ENCODE measurements around the gene TLR6. TPM values are rescaled to one million over a fixed set of nuclear protein-coding genes. Genes with fewer than 3 reads are reported as not detected.

The TLR6 gene, protein sequence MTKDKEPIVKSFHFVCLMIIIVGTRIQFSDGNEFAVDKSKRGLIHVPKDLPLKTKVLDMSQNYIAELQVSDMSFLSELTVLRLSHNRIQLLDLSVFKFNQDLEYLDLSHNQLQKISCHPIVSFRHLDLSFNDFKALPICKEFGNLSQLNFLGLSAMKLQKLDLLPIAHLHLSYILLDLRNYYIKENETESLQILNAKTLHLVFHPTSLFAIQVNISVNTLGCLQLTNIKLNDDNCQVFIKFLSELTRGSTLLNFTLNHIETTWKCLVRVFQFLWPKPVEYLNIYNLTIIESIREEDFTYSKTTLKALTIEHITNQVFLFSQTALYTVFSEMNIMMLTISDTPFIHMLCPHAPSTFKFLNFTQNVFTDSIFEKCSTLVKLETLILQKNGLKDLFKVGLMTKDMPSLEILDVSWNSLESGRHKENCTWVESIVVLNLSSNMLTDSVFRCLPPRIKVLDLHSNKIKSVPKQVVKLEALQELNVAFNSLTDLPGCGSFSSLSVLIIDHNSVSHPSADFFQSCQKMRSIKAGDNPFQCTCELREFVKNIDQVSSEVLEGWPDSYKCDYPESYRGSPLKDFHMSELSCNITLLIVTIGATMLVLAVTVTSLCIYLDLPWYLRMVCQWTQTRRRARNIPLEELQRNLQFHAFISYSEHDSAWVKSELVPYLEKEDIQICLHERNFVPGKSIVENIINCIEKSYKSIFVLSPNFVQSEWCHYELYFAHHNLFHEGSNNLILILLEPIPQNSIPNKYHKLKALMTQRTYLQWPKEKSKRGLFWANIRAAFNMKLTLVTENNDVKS
- 1 to 10 TPM; 1.6 to 2.0 TPM for total RNA-seq

DNA sequence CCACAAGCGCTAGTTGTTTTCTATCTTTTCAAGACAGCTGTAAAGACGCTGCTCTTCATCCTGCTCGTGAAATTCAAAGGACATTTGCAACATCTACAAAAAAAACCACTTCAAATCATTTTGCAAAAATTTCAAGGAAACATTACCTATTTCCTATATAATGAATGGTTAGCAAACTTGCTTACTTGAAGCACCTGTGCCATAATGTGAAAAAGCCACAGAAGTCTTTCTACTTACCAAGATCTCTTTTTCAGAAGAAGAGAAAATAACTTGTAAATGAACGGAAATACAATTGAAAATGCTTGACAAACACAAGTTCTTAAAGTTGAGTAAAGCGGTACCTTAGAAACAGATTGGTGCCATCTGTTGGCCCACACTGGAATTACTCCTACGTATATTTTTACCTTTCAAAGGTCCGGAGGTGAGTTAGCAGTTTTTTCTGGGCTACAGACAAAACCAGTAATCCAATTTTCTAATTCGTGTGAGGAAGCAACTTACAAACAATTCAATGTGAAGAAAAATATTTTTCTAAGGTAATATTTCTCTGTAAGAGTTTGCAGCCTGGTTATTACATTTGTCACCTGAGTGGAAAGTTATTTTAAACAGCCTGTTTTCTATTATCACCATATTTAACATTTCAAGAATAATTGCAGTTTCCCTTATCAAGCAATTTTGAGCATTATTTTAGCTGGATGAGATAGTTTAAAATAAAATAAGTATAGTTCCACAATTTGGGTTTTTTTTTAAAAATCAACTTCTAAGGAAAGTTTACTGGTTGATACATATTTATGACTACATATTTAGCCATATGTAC is at the start of gene TLR6:
Gene TLR6, minus strand, starts transcription at position 294 of the 814 bp plus-strand sequence. CDS start 27,344 bp downstream, outside the sequence.
- H3K9me3 Mint-ChIP-seq, result no peaks in the 10 kb centered on the region
- peaks cover 28% of the 10 kb centered on the region for H3K4me1 Mint-ChIP-seq (ENCODE audit: low read depth)
- CTCF ChIA-PET, result interaction anchor here (0.7 to 4.5 kb wide), 15 partner anchors 10 to 325 kb away, joined by 3 to 70 read pairs (median 3); partner anchors contain the start of genes FAM114A1, TLR1 and TLR10
- POLR2A ChIA-PET, result interaction anchor here (1.0 kb wide), 1 partner anchor 18 kb away, joined by 5 read pairs; no protein-coding TSS in a partner anchor
- peaks cover 2% of the 10 kb centered on the region for H3K27me3 Mint-ChIP-seq
- TF ChIP-seq, protein P1, sequence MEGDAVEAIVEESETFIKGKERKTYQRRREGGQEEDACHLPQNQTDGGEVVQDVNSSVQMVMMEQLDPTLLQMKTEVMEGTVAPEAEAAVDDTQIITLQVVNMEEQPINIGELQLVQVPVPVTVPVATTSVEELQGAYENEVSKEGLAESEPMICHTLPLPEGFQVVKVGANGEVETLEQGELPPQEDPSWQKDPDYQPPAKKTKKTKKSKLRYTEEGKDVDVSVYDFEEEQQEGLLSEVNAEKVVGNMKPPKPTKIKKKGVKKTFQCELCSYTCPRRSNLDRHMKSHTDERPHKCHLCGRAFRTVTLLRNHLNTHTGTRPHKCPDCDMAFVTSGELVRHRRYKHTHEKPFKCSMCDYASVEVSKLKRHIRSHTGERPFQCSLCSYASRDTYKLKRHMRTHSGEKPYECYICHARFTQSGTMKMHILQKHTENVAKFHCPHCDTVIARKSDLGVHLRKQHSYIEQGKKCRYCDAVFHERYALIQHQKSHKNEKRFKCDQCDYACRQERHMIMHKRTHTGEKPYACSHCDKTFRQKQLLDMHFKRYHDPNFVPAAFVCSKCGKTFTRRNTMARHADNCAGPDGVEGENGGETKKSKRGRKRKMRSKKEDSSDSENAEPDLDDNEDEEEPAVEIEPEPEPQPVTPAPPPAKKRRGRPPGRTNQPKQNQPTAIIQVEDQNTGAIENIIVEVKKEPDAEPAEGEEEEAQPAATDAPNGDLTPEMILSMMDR (IDR thresholded peaks at IDR 0.05), result peak; percentile 87
- intact Hi-C loops (cut with micrococcal nuclease), result loop anchor here (2.0 kb wide), 1 partner anchor 98 kb away; no protein-coding TSS in a partner anchor
- H3K27ac Mint-ChIP-seq, result peak within 1 kb of the TSS; percentile 80
- DNase-seq, result peak; percentile 87
- H3K4me3 Mint-ChIP-seq, result peak within 1 kb of the TSS; percentile 79
- peak; percentile 64 for ATAC-seq
- no peaks in the 10 kb centered on the region for H3K36me3 Mint-ChIP-seq (ENCODE audit: low read depth)

DNA sequence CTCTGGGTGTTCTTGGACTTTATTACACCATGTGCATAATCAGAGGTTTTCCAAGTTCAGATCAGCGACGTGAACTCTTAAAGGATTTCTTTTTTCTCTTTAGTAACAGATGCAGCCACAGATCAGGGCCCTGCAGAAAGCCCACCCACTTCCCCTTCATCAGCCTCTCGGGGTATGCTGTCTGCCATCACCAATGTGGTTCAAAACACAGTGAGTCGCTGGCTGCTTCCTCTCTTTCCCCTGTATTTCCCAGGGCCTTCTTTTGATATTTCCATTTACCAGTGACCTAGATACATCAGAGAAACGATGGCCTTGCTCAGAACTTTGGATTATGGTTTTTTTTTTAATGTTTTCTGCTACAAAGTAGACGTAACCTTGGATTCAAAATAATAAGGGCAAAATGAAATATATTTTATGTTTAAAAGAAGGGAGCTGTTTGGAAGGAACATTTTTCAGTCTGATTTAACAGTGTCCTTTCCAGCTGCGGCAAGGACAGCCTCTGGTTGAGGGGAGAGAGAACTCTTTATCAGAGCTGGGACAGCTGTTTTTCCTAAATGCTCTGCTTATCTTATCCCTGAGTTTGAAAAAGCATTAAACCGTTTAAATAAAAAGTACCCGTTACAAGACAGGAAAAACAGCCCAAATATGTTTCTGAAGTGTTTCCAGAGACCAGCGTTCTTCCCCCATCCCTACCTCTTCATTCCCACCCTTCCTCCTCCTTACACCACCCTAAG is 49.2 kb upstream of the TLR6 start:
- no peaks in the 10 kb centered on the region for H3K27me3 Mint-ChIP-seq
- ChIA-PET CTCF (interaction anchor here (0.6 to 7.8 kb wide), 6 partner anchors 11 to 241 kb away, joined by 3 to 161 read pairs (median 4); no protein-coding TSS in a partner anchor), POLR2A (interaction anchor here (0.6 kb wide), 1 partner anchor 18 kb away, joined by 3 read pairs; no protein-coding TSS in a partner anchor)
- no peak for DNase-seq
- TF ChIP-seq, protein P1 (IDR thresholded peaks at IDR 0.05), result no peak
- no peak for ATAC-seq
- no peak overlapping the region for H3K4me3 Mint-ChIP-seq
- H3K4me1 Mint-ChIP-seq (ENCODE audit: low read depth), result peaks cover 5% of the 10 kb centered on the region
- no peaks in the 10 kb centered on the region for H3K9me3 Mint-ChIP-seq
- intact Hi-C loops (cut with micrococcal nuclease), result no loop called here
- no peaks in the 10 kb centered on the region for H3K36me3 Mint-ChIP-seq (ENCODE audit: low read depth)
- no peak overlapping the region for H3K27ac Mint-ChIP-seq

DNA sequence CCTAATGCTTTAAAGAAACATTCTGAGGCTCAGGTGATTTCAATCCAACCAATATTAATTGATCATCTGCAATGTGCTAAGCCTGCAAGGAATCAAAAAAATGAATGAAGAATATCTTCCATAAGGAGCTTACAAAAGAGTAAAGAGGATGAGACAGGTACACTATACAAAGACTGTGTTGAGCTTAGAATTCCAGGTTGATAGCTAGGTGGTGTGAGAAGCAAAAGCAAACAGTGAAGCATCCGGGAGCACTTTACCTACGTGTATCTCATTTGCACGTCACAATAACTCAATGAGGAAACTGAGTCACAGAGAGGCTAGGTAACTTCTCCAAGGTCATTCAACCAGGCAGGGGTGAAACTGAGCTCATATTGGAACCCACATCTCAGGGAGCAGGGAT is 48.1 kb upstream of the TLR6 start:
- intact Hi-C loops (cut with micrococcal nuclease), result no loop called here
- no peak overlapping the region for H3K27ac Mint-ChIP-seq
- ATAC-seq (no peak), DNase-seq (no peak)
- peaks cover 4% of the 10 kb centered on the region for H3K27me3 Mint-ChIP-seq
- ChIA-PET POLR2A (interaction anchor here (1.0 kb wide), 1 partner anchor 9 kb away, joined by 3 read pairs; no protein-coding TSS in a partner anchor), CTCF (interaction anchor here (0.8 to 7.8 kb wide), 7 partner anchors 9 to 242 kb away, joined by 3 to 161 read pairs (median 3); no protein-coding TSS in a partner anchor)
- H3K4me1 Mint-ChIP-seq (ENCODE audit: low read depth), result peaks cover 5% of the 10 kb centered on the region
- TF ChIP-seq, protein P1 (IDR thresholded peaks at IDR 0.05), result no peak
- H3K9me3 Mint-ChIP-seq, result no peaks in the 10 kb centered on the region
- no peaks in the 10 kb centered on the region for H3K36me3 Mint-ChIP-seq (ENCODE audit: low read depth)
- no peak overlapping the region for H3K4me3 Mint-ChIP-seq

DNA sequence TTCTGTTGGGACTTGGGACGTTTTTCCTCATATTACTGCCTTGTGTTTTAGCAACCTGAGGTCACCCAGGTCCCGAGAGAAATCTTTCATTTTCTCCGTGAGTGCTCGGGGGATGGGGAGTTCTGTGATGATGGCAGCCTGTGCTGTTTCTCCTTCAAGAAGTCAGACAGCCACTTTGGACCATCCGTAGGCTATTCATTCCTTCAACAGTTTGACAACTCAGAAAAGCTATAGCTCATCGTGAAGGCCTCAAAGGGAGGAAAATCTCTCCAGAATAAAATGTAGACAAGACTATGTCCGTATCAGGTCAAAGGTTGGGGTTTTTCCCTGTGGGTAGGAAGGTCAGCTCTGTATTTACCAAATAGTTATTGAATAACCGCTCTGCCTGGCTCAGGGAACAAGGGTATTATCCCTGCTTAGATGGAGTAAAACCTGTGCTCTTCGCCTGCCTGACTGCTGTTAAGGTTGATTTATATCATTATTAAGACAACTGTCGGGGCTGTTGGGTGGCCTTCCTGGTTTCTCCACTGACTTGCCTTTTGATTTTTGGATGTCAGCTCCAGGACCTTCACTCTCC is 47.6 kb upstream of the TLR6 start:
- CTCF ChIA-PET, result interaction anchor here (0.8 to 7.8 kb wide), 10 partner anchors 9 to 243 kb away, joined by 3 to 161 read pairs (median 3); no protein-coding TSS in a partner anchor
- H3K27me3 Mint-ChIP-seq, result peaks cover 4% of the 10 kb centered on the region
- H3K4me1 Mint-ChIP-seq (ENCODE audit: low read depth), result peaks cover 5% of the 10 kb centered on the region
- no peak for DNase-seq
- intact Hi-C loops (cut with micrococcal nuclease), result no loop called here
- no peak overlapping the region for H3K27ac Mint-ChIP-seq
- H3K36me3 Mint-ChIP-seq (ENCODE audit: low read depth), result no peaks in the 10 kb centered on the region
- no peak overlapping the region for H3K4me3 Mint-ChIP-seq
- TF ChIP-seq, protein P1 (IDR thresholded peaks at IDR 0.05), result no peak
- POLR2A ChIA-PET, result interaction anchor here (0.5 to 1.0 kb wide), 2 partner anchors 10 to 110 kb away, joined by 3 read pairs; no protein-coding TSS in a partner anchor
- no peaks in the 10 kb centered on the region for H3K9me3 Mint-ChIP-seq
- no peak for ATAC-seq

Data from activated CD8-positive, alpha-beta T cell treated with anti-CD3 and anti-CD28 coated beads for 36 hours (primary cell).